Smooth muscle cell (in vitro differentiated cells): ENCODE data around the gene ANKRD17. TPM values are rescaled to one million over a fixed set of nuclear protein-coding genes. Genes with fewer than 3 reads are reported as not detected.

Experiments used
- DNase-seq: peaks from one replicate; lab custom pipeline; 2025; ENCODE audit not compliant: unreplicated experiment; lab: John Stamatoyannopoulos, UW
- H2AFZ ChIP-seq: fragments of 200-600 bp; sonication (generic); 2 replicates; pipeline ENCODE4 v1.6.0; 2016; ENCODE audit warnings: antibody characterized with exemption, low read depth, mild to moderate bottlenecking
- H3F3A ChIP-seq: fragments of 200-600 bp; sonication (generic); 2 replicates; pipeline ENCODE4 v1.6.0; 2017; ENCODE audit warnings: antibody characterized with exemption, low read depth
- H3K27ac ChIP-seq: fragments of 200-600 bp; sonication (generic); 2 replicates; pipeline ENCODE4 v1.5.1; 2016; ENCODE audit warnings: low read depth, mild to moderate bottlenecking
- H3K27me3 ChIP-seq: fragments of 200-600 bp; sonication (generic); 2 replicates; pipeline ENCODE4 v1.6.1; 2016; ENCODE audit warnings: low read depth, mild to moderate bottlenecking
- H3K36me3 ChIP-seq: fragments of 200-600 bp; sonication (generic); 2 replicates; pipeline ENCODE4 v1.5.1; 2016; ENCODE audit warnings: low read depth
- H3K4me1 ChIP-seq: fragments of 200-600 bp; sonication (generic); 2 replicates; pipeline ENCODE4 v1.5.1; 2016; ENCODE audit warnings: low read depth
- H3K4me2 ChIP-seq: fragments of 200-600 bp; sonication (generic); 2 replicates; pipeline ENCODE4 v1.6.0; 2016; ENCODE audit warnings: mild to moderate bottlenecking
- H3K4me3 ChIP-seq: fragments of 200-600 bp; sonication (generic); 2 replicates; pipeline ENCODE4 v1.5.1; 2016; ENCODE audit warnings: mild to moderate bottlenecking
- H3K79me2 ChIP-seq: fragments of 200-600 bp; sonication (generic); 2 replicates; pipeline ENCODE4 v1.6.0; 2016; ENCODE audit warnings: low read depth, mild to moderate bottlenecking
- H3K9ac ChIP-seq: fragments of 200-600 bp; sonication (generic); 2 replicates; pipeline ENCODE4 v1.6.0; 2016; ENCODE audit warnings: low read depth
- H3K9me3 ChIP-seq: fragments of 200-600 bp; sonication (generic); replicated peaks from 2 replicates; pipeline ENCODE4 v1.5.1; 2016; ENCODE audit warnings: low read depth
- H4K20me1 ChIP-seq: fragments of 200-600 bp; sonication (generic); 2 replicates; pipeline ENCODE4 v1.6.0; 2016; ENCODE audit warnings: low read depth
- WGBS: methylation state at CpG from one replicate; pipeline ENCODE4 v1.1.7; 2016; ENCODE audit warnings: low lambda C conversion rate; 5-methylcytosine and 5-hydroxymethylcytosine counted together
- polyA plus RNA-seq: library from polyadenylated mRNA; unstranded; fragments of >200 nt; fragmentation: Nextera tagmentation; extraction: Ambion mirVana; gene quantifications from 2 replicates; pipeline ENCODE4 v1.2.1, GENCODE V29; 2016
- total RNA-seq: library from RNA; depleted of rRNA; stranded (reverse); fragments of >200 nt; gene quantifications from 2 replicates; pipeline ENCODE4 v1.2.3, GENCODE V29; 2014
- TF ChIP-seq, protein P1 (sequence below): fragments of 200-600 bp; sonication (generic); IDR thresholded peaks from 2 replicates; pipeline ENCODE4 v1.5.1; 2017; ENCODE audit warnings: borderline replicate concordance, mild to moderate bottlenecking, antibody characterized with exemption; ENCODE audit not compliant: insufficient read depth, poor library complexity, severe bottlenecking

The ANKRD17 gene
- total and polyA plus RNA-seq, 2 experiments from 2014 or later = 29.7 to 58.0 TPM

DNA sequence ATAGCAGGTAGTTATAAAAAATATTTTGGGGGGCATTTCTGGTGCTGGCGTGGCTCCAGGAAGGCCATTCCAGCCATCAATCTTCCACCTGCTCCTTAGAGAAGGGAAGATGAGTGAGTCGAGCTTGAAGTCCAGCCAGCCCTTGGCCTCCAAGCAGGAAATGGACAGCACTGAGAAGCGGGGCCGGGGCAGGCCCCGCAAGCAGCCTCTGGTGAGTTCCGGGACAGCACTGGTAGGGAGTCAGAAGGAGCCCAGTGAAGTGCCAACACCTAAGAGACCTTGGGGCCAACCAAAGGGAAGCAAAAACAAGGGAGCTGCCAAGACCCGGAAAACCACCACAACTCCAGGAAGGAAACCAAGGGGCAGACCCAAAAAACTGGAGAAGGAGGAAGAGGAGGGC is 159.9 kb downstream of the ANKRD17 start:
- TF ChIP-seq, protein P1, sequence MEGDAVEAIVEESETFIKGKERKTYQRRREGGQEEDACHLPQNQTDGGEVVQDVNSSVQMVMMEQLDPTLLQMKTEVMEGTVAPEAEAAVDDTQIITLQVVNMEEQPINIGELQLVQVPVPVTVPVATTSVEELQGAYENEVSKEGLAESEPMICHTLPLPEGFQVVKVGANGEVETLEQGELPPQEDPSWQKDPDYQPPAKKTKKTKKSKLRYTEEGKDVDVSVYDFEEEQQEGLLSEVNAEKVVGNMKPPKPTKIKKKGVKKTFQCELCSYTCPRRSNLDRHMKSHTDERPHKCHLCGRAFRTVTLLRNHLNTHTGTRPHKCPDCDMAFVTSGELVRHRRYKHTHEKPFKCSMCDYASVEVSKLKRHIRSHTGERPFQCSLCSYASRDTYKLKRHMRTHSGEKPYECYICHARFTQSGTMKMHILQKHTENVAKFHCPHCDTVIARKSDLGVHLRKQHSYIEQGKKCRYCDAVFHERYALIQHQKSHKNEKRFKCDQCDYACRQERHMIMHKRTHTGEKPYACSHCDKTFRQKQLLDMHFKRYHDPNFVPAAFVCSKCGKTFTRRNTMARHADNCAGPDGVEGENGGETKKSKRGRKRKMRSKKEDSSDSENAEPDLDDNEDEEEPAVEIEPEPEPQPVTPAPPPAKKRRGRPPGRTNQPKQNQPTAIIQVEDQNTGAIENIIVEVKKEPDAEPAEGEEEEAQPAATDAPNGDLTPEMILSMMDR = no peak
- H3K4me2 ChIP-seq = no peak overlapping the region
- 98% methylated on average over 7 of the region's 7 CpGs for WGBS

DNA sequence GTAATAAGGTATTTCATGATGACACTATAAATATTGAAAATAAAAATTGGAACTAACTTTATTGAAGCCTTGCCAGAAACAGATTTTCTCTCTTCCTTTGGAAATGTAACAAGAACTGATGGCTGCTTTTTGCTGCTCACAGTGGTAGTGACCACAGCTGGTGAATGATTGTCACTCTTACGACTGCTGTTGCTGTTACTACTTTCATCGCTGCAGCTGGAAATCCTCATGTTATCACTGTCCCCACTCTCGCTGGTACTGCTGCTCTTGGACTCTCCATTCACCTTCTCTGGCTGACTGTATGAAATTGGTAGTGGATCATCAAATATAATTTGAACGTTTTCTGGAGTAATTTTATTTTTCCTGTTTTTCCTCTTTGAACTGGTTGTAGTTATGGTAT is 160.6 kb downstream of the ANKRD17 start:
- TF ChIP-seq, protein P1 = no peak
- H3K79me2 ChIP-seq = no peaks in the 10 kb centered on the region
- no peak overlapping the region for H3K27ac ChIP-seq
- no peaks in the 10 kb centered on the region for H3F3A ChIP-seq
- H3K9ac ChIP-seq = no peak overlapping the region
- H3K4me1 ChIP-seq = no peaks in the 10 kb centered on the region
- no peaks in the 10 kb centered on the region for H3K27me3 ChIP-seq
- 93% methylated on average over 4 of the region's 4 CpGs for WGBS
- H3K4me2 ChIP-seq = no peak overlapping the region
- H2AFZ ChIP-seq = no peak overlapping the region
- H3K4me3 ChIP-seq = no peak overlapping the region
- H3K9me3 ChIP-seq = no peaks in the 10 kb centered on the region
- H3K36me3 ChIP-seq = peaks cover 37% of the 10 kb centered on the region
- DNase-seq = no peak
- H4K20me1 ChIP-seq = no peaks in the 10 kb centered on the region

More for the DNA sequence above, 159.9 kb downstream of the ANKRD17 start:
- no peaks in the 10 kb centered on the region for H3K79me2 ChIP-seq
- H3F3A ChIP-seq = no peaks in the 10 kb centered on the region
- no peak overlapping the region for H3K9ac ChIP-seq
- no peaks in the 10 kb centered on the region for H3K9me3 ChIP-seq
- H3K27me3 ChIP-seq = no peaks in the 10 kb centered on the region
- H3K36me3 ChIP-seq = peaks cover 37% of the 10 kb centered on the region
- no peak overlapping the region for H3K27ac ChIP-seq
- no peak overlapping the region for H3K4me3 ChIP-seq
- no peaks in the 10 kb centered on the region for H3K4me1 ChIP-seq
- no peak overlapping the region for H2AFZ ChIP-seq
- no peak for DNase-seq
- H4K20me1 ChIP-seq = no peaks in the 10 kb centered on the region

DNA sequence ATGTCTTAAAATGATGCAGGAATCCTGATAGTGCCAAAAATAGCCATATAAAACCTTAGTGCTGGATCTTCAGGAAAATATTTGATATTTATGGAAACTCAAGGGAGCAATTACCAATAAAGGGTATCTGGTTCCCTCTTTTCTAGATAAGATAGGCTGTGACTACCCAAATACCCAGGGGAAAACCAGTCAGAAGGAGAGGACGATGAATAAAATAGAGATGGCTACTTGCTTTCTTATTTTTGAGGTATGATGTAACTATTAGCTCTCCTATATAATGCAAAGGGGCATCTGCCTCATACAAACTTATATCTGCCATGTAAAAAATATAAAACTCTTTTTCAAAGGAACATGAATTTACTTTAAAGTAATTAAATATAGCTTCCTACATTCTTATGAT is 165.7 kb downstream of the ANKRD17 start:
- H2AFZ ChIP-seq = no peak overlapping the region
- DNase-seq = no peak
- 97% methylated on average over 1 of the region's 1 CpG for WGBS
- H3K4me3 ChIP-seq = no peak overlapping the region
- H4K20me1 ChIP-seq = peaks cover 6% of the 10 kb centered on the region
- H3K9me3 ChIP-seq = no peaks in the 10 kb centered on the region
- no peak overlapping the region for H3K4me2 ChIP-seq
- TF ChIP-seq, protein P1 = no peak
- H3K27me3 ChIP-seq = no peaks in the 10 kb centered on the region
- H3K79me2 ChIP-seq = peaks cover 22% of the 10 kb centered on the region
- H3F3A ChIP-seq = peaks cover 5% of the 10 kb centered on the region
- H3K9ac ChIP-seq = no peak overlapping the region
- H3K4me1 ChIP-seq = no peaks in the 10 kb centered on the region
- peaks cover 30% of the 10 kb centered on the region for H3K36me3 ChIP-seq
- no peak overlapping the region for H3K27ac ChIP-seq

DNA sequence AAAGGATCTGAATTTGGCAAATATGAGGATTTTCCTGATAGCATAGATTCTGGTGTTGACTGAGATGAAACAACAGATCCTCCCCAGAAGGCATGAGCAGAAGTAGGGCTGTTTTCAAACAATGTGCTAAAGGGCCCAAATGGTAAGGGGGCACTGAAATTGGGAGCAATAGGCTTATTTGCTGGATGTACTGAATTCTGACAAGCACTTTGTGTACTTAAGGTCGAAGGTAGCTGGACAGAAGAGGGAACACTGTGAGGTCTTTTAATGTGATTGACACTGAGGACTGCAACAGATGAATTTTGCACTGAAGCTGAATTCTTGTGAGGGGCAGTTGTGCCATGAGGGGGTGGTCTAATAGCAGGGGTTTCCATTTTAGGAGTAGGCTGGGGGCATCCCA is 167.9 kb downstream of the ANKRD17 start:
- Histone ChIP-seq H3K9me3 (no peaks in the 10 kb centered on the region), H3K4me1 (no peaks in the 10 kb centered on the region), H3K27me3 (no peaks in the 10 kb centered on the region), H3K4me2 (no peak overlapping the region), H3F3A (peaks cover 5% of the 10 kb centered on the region), H3K4me3 (no peak overlapping the region), H2AFZ (no peak overlapping the region), H3K36me3 (peaks cover 18% of the 10 kb centered on the region), H3K79me2 (peaks cover 40% of the 10 kb centered on the region), H3K9ac (no peak overlapping the region), H4K20me1 (peaks cover 19% of the 10 kb centered on the region), H3K27ac (no peak overlapping the region)
- TF ChIP-seq, protein P1 = no peak
- no peak for DNase-seq
- WGBS = 100% methylated on average over 1 of the region's 1 CpG
